Measurements from ENCODE around the gene YBX3.

- no peak for TF ChIP-seq CTCF (IDR thresholded peaks at IDR 0.05)
- TF ChIP-seq POLR2A (IDR thresholded peaks at IDR 0.05) = no peak
Observed at GRCh38 chr12:10705655-10706054, 17.5 kb downstream of the YBX3 start.

All from Peyer's patch (tissue), 4 donors.